COLO668 (cell line): ENCODE measurements around the gene CYP1A1.
"Not testable (repeated sequence)": the region's sequence is repeated elsewhere in the genome, so short reads cannot be mapped to it uniquely, and the experiment has no call there.

Experiments used
- DNase-seq: peaks from one replicate; lab custom pipeline; 2025; ENCODE audit not compliant: unreplicated experiment; lab: John Stamatoyannopoulos, UW

The CYP1A1 gene

GRCh38 chr15:74742422-74742821 lies 17.1 kb upstream of the CYP1A1 start:
- no peak for DNase-seq

GRCh38 chr15:74738239-74738638 lies 12.9 kb upstream of the CYP1A1 start:
- not testable (repeated sequence) for DNase-seq

- no peak for DNase-seq
These were observed 10.0 kb upstream of the CYP1A1 start for GRCh38 chr15:74735305-74735704.

DNA sequence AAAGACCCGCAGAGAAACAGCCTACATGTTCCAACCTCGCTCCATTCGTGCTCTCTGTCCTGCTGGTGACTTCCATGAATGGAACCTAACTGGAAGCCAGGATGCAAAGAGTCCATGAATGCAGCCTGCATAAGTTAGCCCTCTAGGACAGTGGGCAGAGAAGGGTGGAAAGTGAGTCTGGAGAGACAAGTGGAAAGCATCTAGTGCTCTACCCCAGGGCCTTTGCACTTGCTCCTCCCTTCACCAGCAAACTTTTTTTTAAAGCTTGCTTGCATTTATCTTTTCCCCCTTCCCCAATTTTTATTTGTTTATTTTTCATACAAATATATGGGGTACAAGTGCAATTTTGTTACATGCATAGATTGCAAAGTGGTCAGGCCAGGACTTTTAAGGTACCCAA lies 7.9 kb upstream of the CYP1A1 start:
- DNase-seq: no peak

DNA sequence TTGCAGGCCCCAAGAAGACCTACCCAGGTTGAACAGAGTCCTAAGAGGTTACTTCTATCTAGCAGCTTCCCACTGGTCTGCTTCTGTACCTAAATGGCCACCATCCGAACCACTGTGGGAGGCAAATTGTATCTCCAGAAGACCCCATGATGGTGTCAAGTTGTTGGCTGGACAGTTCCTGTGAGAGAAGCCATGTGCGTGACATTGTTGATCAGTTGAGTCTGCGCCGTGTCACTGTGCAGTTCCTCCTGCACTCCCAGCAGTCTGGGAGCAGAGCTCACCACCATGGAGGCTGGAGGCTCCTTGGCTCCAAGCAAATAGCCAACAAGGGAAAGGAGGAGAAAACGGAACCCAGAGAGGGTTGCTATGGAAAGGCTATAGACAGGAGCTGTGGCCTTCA lies 7.5 kb upstream of the CYP1A1 start:
- DNase-seq: no peak

GRCh38 chr15:74730619-74731316 lies 5.4 kb upstream of the CYP1A1 start:
- DNase-seq: no peak

DNA sequence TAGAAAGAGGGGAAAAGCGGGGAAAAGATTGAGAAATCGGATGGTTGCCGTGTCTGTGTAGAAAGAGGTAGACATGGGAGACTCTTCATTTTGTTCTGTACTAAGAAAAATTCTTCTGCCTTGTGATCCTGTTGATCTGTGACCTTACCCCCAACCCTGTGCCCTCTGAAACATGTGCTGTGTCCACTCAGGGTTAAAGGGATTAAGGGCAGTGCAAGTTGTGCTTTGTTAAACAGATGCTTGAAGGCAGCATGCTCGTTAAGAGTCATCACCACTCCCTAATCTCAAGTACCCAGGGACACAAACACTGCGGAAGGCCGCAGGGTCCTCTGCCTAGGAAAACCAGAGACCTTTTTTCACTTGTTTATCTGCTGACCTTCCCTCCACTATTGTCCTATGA lies 4.0 kb upstream of the CYP1A1 start:
- DNase-seq: not testable (repeated sequence)

GRCh38 chr15:74728699-74729098 lies 3.4 kb upstream of the CYP1A1 start:
- not testable (repeated sequence) for DNase-seq

- peak; percentile 6 for DNase-seq
These were observed 2.4 kb upstream of the CYP1A1 start for GRCh38 chr15:74727727-74728126.

DNA sequence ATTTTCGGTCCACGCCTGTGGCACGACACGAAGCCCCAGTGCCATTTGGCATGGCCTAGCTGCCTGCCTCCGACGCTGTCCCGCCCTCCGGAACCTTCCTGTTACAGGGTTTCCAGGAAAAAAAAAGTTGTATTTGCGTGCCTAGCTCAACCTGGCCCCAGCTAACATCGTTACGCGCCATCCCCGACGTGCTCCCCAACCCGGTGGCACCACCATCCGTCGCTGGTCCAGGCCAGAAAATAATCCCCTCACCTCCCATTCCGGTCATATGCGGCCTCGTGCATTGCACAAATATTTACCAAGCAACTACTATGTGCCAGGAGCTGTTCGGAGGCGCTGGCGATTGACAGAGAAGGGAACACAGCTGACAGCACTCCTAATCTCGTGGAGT lies 1.4 kb upstream of the CYP1A1 start:
- no peak for DNase-seq

DNA sequence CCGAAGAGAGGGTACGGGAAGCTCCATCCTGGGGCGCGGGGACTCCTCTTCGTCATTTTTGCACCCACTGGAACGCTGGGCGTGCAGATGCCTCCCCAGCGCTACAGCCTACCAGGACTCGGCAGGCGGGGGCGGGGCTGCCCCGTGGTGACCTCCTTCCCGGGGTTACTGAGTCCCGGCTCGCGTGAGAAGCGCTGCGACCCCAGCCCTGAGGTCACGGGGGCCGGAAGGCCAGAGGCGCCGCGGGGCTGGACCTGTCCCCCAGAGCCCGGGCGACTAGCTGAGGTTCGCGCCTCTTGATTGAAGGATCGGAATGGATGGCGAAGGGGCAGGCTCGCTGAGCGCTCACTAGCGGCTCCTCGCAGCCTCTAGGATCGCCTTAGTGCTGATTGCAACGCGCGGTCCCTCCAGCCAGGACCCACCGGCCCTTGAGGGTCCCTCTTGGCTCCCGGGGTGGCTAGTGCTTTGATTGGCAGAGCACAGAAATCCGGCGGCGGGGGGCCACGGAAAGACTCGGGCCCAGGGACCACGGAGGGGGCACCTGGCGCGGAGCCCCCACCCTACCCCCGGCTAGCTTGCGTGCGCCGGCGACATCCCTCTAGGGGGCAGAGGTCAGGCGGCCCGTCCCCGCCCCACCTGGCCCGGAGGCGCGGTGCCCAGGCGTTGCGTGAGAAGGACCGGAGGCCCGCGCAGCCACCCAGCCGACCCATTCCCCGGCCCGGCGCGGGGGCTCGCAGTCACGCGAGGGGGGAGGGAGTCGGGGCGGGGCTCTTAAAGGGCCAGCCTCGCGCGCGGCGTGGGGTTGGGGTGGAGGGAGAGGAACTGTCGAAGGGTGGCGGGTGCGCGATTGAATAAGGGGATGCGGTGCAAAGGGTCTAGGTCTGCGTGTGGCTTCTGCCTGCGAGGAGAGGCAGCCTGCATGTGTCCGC lies 781 bp upstream of the CYP1A1 start:
- DNase-seq: peak; percentile 44

DNA sequence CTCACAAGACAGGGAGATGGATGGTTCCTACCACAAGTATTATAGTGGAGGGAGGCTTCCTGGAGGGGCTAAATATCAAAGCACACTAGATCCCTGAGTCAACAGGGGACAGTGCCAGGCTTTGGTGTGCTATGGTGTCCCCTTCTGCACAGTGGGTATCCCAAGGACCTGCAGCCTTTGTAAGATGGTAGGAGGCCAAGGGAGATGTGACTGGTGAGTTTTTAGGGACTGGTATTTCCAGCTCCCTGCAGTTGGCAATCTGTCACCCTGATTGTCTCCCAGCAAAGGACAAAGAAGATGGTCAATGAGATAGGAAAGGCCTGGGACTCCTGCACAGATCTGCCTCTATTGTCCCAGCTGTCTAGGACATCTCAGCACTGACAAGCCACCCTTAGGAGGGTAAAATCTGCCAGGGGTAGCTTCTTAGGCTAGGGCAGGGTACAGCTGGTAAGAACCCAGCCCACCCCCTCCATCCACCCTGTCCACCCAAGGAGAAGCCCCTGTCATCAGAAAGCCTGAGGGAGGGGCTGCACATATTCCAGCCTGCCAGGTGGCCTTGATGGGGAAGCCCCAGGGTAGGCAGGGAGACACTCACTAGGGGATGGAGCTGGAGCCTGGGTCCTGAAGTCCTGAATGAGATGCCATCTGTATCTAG lies 631 bp downstream of the CYP1A1 start:
- DNase-seq: no peak

DNA sequence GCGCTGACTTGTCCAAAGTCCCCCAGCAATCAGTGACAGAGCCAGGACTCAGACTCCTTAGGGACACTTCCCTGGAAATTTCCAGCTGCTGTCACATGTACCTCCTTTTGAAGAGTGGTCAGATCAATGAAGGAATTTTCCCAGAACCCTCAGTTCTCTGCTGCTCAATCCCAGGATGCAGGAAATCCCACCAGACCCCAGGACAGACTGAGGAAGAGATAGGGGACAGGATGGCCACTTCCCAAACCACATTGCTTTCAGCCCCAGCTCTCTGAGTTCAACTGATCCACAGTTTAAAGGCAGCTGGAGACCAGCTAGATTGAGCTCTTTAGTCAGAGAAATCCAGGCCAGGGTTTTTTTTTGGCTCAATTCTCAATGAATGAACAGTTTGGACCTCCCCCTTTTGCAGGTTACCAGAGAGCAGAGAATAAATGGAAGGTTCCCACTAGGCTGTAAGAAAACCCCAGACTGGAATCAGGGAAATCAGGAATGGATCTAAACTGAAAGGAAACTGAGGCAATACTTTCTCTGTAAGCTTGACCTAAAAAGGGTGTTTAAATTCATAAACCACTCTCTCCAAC lies 1.5 kb downstream of the CYP1A1 start:
- DNase-seq: no peak

- DNase-seq: no peak
These were observed 2.1 kb downstream of the CYP1A1 start for GRCh38 chr15:74723187-74723586.

- no peak for DNase-seq
These were observed 2.7 kb downstream of the CYP1A1 start for GRCh38 chr15:74722591-74722990.

DNA sequence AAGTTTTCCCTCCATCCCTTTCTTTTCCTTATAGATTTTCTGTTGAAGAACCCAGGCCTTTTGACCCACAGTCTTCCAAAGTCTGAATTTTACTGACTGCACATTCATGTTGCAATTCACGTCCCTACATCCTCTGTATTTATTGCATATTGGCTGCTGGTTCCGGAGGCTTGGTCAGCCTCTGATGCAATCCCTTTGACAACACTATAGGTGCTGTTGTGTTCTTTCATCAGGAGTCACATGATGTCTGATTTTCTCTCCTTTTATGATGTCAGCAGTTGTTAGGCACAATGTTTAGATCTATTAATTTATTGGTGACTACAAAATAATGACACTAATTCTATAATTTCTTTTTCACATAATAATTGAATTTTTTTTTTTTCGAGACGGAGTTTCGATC lies 8.7 kb downstream of the CYP1A1 start:
- no peak for DNase-seq

DNA sequence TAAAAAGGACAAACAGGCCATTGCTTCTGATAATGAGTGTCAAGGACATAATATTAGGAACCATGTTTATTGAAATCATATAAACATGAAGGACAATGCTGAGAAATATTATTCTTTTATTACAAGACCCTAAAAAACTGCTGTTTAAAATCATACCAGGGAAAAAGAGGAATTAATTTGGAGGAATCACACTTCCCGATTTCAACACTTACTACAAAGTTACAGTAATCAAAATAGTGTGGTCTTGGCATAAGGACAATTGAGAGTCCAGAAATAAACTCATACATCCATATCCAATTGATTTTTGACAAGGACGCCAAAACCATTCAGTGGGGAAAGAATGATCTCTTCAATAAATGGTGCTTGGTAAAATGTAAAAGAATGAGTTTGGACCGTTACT lies 13.0 kb downstream of the CYP1A1 start:
- no peak for DNase-seq

GRCh38 chr15:74710319-74711094 lies 14.8 kb downstream of the CYP1A1 start:
- DNase-seq: no peak

DNA sequence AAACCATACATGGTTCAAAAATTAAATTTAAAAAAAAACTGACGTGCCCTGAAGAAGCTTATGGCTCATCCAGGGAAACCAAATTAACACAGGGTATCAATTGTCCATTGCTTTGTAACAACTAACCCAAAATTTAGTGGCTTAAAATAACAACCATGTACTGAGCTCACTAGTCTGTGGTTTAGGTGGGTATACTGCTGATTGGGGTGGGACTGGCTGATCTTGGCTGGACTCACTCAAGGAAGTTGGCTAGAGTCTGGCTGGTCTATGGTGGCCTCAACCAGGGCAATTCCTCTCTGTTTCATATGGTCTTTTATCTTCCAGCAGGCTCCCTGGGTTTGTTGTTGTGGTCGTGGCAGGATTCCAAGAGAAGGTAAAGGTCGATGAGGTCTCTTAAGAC lies 15.4 kb downstream of the CYP1A1 start:
- DNase-seq: no peak

- no peak for DNase-seq
These were observed 16.3 kb downstream of the CYP1A1 start for GRCh38 chr15:74709011-74709410.

DNA sequence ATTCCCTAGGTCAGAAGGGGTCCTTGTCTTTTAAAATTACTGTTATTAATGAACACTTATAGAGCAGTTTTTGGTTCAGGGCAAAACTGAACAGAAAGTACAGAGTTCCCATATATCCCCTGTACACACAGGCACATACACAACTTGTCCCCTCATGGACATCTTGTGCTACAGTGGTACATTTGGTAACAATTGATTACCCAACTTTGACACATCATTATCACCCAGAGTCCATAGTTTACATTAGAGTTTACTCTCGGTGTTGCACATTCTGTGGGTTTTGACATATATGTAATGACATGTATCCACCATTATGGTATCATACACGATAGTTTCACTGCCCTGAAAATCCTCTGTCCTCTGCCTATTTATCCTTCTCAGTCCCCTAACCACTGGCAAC lies 28.5 kb downstream of the CYP1A1 start:
- no peak for DNase-seq
